ENCODE measurements around the gene HYAL2. TPM values are rescaled to one million over a fixed set of nuclear protein-coding genes. Genes with fewer than 3 reads are reported as not detected.

The HYAL2 gene
- total RNA-seq, 6 donors from 2014 or later: 120 to 389 (median 226) TPM

DNA sequence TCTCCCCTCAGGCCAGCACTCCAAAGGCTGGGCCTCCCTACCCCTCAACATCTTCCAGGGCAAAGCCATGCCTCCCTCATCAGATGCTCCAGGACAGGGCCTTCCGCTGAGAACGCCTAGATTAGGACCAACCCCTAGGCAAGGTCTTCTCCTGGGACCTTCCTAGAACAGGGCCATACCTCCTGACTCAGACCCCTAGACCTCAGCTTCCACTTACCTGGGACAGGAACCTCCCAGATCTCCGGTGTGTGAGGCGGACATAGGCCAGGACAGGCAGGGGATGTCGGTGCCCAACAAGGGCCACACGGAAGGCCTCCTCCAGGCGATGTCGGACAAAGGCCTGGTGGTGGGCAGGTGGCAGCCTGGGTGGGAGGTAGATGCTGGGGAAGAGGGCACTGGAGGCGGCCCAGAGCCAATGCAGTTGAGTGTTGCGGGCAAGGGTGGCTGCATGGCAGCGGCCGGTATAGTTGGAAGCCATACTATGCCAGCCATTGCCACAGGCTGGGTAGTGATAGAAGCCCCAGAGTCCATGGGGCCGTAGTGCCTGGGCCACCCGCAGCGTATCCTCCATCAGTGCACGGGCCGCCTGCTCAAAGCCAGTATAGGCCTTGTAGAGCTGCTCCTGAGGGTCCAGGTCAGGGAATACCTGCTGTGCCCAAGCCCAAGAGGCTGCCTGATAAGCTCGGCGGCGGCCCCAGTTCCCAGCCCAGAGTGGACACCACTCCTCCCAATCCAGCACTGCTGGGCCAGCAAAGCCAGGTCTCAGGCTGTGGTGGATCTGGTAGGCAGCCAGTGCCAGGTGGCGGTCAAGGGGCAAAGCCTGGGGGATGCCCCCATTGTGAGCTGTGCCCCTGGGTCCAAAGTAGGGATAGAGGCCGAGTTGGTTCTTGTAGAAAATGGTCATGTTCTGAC lies 27.8 kb downstream of the HYAL2 start:
- 92 to 98% methylated on average over 8 to 19 of the region's 22 CpGs for WGBS, 2 donors
- Histone ChIP-seq H3K4me1 (peaks cover 29 to 38% (median 33%) of the 10 kb centered on the region in 4 donors), H3K27ac (no peak overlapping the region), H3K4me3 (no peak overlapping the region), H3K27me3 (no peaks in the 10 kb centered on the region), H3K9me3 (no peaks in the 10 kb centered on the region), H3K36me3 (peaks cover 4 to 11% (median 7%) of the 10 kb centered on the region in 4 donors)
- DNase-seq (peak in 1 of 2 donors; percentile 77), ATAC-seq (ENCODE audit: low FRiP score in 2 of 2) (no peak)
- TF ChIP-seq, protein P1, sequence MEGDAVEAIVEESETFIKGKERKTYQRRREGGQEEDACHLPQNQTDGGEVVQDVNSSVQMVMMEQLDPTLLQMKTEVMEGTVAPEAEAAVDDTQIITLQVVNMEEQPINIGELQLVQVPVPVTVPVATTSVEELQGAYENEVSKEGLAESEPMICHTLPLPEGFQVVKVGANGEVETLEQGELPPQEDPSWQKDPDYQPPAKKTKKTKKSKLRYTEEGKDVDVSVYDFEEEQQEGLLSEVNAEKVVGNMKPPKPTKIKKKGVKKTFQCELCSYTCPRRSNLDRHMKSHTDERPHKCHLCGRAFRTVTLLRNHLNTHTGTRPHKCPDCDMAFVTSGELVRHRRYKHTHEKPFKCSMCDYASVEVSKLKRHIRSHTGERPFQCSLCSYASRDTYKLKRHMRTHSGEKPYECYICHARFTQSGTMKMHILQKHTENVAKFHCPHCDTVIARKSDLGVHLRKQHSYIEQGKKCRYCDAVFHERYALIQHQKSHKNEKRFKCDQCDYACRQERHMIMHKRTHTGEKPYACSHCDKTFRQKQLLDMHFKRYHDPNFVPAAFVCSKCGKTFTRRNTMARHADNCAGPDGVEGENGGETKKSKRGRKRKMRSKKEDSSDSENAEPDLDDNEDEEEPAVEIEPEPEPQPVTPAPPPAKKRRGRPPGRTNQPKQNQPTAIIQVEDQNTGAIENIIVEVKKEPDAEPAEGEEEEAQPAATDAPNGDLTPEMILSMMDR (IDR thresholded peaks at IDR 0.05): no peak
- TF ChIP-seq POLR2A (IDR thresholded peaks at IDR 0.05) (no peak), POLR2AphosphoS5 (IDR thresholded peaks at IDR 0.05) (no peak)

DNA sequence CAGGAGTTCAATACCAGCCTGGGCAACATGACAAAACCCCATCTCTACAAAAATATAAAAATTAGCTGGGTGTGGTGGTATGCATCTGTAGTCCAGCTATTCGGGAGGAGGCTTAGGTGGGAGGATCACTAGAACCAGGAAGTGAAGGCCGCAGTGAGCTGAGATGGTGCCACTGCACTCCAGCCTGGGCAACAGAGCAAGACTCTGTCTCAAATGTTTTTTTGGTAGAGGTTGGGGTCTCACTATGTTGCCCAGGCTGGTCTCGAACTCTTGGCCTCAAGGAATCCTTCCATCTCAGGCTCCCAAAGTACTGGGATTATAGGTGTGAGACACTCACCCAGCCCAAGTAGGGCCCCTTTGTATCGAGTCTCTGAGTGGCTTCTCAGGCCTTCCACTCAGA lies 28.5 kb downstream of the HYAL2 start:
- no peak overlapping the region for H3K4me3 ChIP-seq
- H3K27me3 ChIP-seq: no peaks in the 10 kb centered on the region
- ATAC-seq (ENCODE audit: low FRiP score in 2 of 2): no peak
- no peaks in the 10 kb centered on the region for H3K9me3 ChIP-seq
- TF ChIP-seq, protein P1 (IDR thresholded peaks at IDR 0.05): no peak
- TF ChIP-seq EP300 (IDR thresholded peaks at IDR 0.05) (no peak), POLR2AphosphoS5 (IDR thresholded peaks at IDR 0.05) (no peak), POLR2A (IDR thresholded peaks at IDR 0.05) (no peak)
- peaks cover 29 to 37% (median 32%) of the 10 kb centered on the region in 4 donors for H3K4me1 ChIP-seq
- H3K27ac ChIP-seq: no peak overlapping the region
- 79 to 83% methylated on average over 4 of the region's 4 CpGs for WGBS, 2 donors
- no peak for DNase-seq
- peaks cover 10 to 18% (median 13%) of the 10 kb centered on the region in 4 donors for H3K36me3 ChIP-seq

DNA sequence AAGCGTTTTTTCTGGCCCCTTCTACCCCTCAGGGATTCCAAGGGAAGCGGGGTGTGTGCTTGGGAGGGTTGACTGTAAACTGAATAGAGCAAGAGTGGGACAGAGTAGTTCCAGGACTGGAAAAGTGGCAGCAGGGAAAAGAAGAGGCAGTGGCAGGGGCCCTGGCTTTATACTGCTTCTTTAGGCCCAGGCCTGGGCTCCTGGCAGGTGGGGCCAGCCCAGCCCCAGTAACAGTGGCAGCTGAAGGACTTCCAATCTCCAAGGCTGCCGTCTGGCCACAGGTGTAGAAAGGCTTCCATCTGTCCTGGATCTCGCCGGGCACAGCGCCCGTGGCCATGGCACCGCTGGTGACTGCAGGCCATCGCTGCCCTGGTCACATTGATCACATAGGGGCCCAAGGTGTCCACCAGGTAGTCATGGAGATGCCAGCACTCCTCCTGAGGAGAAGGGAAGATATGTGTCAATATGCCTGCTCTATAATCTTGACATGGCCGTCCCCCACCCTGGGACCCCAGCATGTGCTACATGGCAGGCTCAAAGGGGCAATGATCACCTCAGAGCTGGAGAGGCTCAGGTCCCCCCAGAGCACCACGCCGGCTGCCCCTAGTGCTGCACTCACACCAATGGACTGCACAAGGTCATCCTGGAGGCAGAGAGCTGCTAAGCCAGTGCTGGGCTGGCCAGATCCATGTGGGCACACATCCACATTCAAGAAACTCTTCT lies 29.3 kb downstream of the HYAL2 start:
- peak overlapping the region; percentile 84 to 94 (median 92) for H3K27ac ChIP-seq
- 76 to 82% methylated on average over 9 to 12 of the region's 12 CpGs for WGBS, 2 donors
- H3K4me1 ChIP-seq: peaks cover 21 to 30% (median 26%) of the 10 kb centered on the region in 4 donors
- H3K27me3 ChIP-seq: no peaks in the 10 kb centered on the region
- H3K36me3 ChIP-seq: peaks cover 11 to 26% (median 22%) of the 10 kb centered on the region in 4 donors
- no peak for TF ChIP-seq POLR2AphosphoS5 (IDR thresholded peaks at IDR 0.05)
- TF ChIP-seq, protein P1 (IDR thresholded peaks at IDR 0.05): no peak
- TF ChIP-seq EP300 (IDR thresholded peaks at IDR 0.05): no peak
- TF ChIP-seq POLR2A (IDR thresholded peaks at IDR 0.05): no peak
- H3K9me3 ChIP-seq: no peaks in the 10 kb centered on the region
- DNase-seq (peak in 1 of 2 donors; percentile 87), ATAC-seq (ENCODE audit: low FRiP score in 2 of 2) (no peak)
- peak overlapping the region in 1 of 4 donors; percentile 91 for H3K4me3 ChIP-seq

DNA sequence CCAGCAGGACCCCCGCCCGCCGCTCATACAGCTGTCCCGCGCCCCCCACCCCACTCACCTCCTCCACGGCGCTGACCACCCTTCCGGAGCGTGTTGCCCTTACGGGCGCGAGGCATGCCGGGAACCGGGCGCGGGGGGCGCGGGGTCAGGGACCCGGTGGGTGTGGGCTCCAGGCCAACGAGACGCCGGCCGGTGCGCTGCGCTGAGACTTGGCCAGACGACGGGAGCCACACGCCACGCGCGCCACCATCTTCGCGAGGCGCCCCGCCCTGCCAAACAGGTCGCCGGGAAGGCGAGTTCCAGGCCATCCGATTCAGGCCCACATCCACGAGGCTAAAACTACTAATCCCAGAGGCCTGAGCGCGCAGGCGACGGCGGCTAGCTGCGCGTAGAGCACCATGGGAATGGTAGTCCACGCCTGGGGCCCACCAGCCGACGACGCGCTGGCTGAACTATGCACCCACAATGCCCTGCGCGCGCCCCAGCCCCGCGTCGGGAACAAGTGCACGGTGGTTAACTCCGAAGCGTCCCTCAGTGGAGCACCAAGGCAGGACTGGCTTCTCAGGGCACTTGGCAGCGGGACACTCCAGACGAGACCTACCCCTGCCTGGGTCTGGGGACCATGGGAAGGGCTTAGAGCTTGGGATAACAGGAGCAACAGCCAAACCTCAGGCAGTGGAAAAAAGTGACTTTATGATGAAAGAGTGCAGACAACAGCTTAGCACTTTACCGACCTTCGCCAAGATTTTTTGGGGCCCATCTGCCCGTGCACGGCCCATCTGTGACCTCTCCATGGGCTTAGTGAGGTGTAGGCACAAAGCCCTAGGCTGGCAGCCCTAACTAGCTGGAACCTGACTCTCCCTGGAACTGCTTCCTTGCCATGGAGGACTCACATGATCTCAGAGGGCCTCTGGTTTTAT lies 30.1 kb downstream of the HYAL2 start, which contains the start of gene IFRD2:
Gene IFRD2 (minus strand): TSS at position 271 of the 920 bp plus-strand sequence. CDS start 155 bp downstream, at position 116.
- H3K36me3 ChIP-seq: peaks cover 18 to 35% (median 28%) of the 10 kb centered on the region in 4 donors
- H3K27me3 ChIP-seq: no peaks in the 10 kb centered on the region
- ATAC-seq (ENCODE audit: low FRiP score in 2 of 2) (peak; percentile 98), DNase-seq (peak; percentile 99)
- peaks cover 16 to 24% (median 21%) of the 10 kb centered on the region in 4 donors for H3K4me1 ChIP-seq
- H3K9me3 ChIP-seq: no peaks in the 10 kb centered on the region
- WGBS, 2 donors: 0 to 1% methylated on average over 16 to 39 of the region's 67 CpGs
- H3K4me3 ChIP-seq: peak within 1 kb of the TSS; percentile 69 to 94 (median 88)
- peak within 1 kb of the TSS; percentile 84 to 94 (median 92) for H3K27ac ChIP-seq
- TF ChIP-seq EP300 (IDR thresholded peaks at IDR 0.05): no peak
- peak; percentile 89 to 93 for TF ChIP-seq POLR2AphosphoS5 (IDR thresholded peaks at IDR 0.05)
- TF ChIP-seq, protein P1 (IDR thresholded peaks at IDR 0.05): peak in 1 of 6 experiments; percentile 48
- TF ChIP-seq POLR2A (IDR thresholded peaks at IDR 0.05): peak in 2 of 4 donors; percentile 57 to 68

Measured in upper lobe of left lung (tissue), 6 donors.